Measurements from ENCODE around the gene DDB1.

The DDB1 gene

DNA sequence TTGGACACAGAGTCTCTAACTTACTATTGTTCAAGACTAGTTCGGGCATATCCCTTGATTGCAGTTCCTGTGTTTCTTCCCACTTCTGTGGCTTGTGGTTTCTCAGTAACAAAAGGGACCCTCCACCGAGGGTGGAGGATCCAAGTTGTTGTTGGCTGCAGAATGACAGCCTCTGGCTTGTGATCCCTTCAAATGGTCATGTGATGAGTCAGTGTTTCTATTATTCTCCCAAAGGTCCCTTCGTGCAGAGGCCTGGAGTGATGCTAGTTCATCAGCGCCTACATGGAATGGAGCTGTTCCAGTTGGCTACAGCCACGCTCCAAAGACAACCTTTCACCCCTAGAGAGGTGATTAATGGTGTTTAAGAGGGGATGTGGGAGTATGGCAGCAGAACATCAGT is 35.2 kb downstream of the DDB1 start:
- no peak overlapping the region for H3K4me3 ChIP-seq (ENCODE audit: low read depth, low read length)
- POLR2A ChIA-PET = interaction anchor here (0.9 kb wide), 1 partner anchor 84 kb away, joined by 3 read pairs; no protein-coding TSS in a partner anchor
- TF ChIP-seq, protein P1, sequence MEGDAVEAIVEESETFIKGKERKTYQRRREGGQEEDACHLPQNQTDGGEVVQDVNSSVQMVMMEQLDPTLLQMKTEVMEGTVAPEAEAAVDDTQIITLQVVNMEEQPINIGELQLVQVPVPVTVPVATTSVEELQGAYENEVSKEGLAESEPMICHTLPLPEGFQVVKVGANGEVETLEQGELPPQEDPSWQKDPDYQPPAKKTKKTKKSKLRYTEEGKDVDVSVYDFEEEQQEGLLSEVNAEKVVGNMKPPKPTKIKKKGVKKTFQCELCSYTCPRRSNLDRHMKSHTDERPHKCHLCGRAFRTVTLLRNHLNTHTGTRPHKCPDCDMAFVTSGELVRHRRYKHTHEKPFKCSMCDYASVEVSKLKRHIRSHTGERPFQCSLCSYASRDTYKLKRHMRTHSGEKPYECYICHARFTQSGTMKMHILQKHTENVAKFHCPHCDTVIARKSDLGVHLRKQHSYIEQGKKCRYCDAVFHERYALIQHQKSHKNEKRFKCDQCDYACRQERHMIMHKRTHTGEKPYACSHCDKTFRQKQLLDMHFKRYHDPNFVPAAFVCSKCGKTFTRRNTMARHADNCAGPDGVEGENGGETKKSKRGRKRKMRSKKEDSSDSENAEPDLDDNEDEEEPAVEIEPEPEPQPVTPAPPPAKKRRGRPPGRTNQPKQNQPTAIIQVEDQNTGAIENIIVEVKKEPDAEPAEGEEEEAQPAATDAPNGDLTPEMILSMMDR (IDR thresholded peaks at IDR 0.05; ENCODE audit: insufficient read depth, low read length, missing control alignments) = no peak
- peak; percentile 40 for DNase-seq (ENCODE audit: low read depth, low spot score)
- CTCF ChIA-PET = interaction anchor here (0.8 to 2.0 kb wide), 7 partner anchors 11 to 138 kb away, joined by 3 to 12 read pairs (median 4); no protein-coding TSS in a partner anchor

DNA sequence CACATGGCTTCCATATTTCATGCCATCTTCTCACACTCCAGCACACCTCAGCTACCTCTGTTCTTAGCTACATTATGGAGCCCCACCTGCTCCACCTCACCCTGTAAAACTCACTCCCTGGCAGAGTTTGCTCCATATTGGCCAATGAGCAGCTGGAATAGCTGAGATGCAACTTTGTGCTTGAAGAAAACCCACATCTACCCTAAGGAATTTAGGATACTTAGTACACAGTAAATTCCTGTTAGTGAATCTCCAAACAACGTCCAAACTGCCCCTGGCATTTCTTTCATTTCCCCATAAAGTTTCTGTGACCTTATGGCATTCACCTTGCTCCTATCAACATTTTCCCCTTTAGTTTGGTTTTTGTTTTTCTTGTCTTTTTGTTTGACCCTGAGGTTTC is 35.6 kb downstream of the DDB1 start:
- POLR2A ChIA-PET = interaction anchor here (0.9 kb wide), 1 partner anchor 84 kb away, joined by 3 read pairs; no protein-coding TSS in a partner anchor
- no peak overlapping the region for H3K4me3 ChIP-seq (ENCODE audit: low read depth, low read length)
- TF ChIP-seq, protein P1 (IDR thresholded peaks at IDR 0.05; ENCODE audit: insufficient read depth, low read length, missing control alignments) = no peak
- CTCF ChIA-PET = interaction anchor here (0.8 to 1.5 kb wide), 3 partner anchors 11 to 89 kb away, joined by 3 read pairs; no protein-coding TSS in a partner anchor
- DNase-seq (ENCODE audit: low read depth, low spot score) = no peak

DNA sequence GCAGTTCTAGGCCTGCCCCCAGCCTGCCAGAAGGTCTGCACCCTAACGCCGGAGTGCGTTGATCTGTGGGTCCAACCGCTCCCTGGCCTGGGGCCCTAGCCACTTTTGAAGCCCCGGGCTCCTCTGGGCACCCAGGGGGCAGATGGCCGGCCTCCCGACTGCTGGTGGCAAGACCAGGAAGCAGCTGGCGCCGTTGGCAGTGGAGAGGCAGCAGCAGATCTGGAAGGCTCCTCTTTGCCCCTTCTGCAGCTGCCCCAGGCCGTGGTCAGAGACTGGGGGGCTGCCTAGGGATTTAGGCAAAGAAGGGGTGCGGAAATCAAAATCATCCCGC is 37.3 kb downstream of the DDB1 start:
- peak overlapping the region; percentile 61 for H3K4me3 ChIP-seq (ENCODE audit: low read depth, low read length)
- TF ChIP-seq, protein P1 (IDR thresholded peaks at IDR 0.05; ENCODE audit: insufficient read depth, low read length, missing control alignments) = no peak
- CTCF ChIA-PET = interaction anchor here (0.8 to 1.4 kb wide), 6 partner anchors 10 to 91 kb away, joined by 3 to 5 read pairs (median 3); no protein-coding TSS in a partner anchor
- no peak for DNase-seq (ENCODE audit: low read depth, low spot score)
- POLR2A ChIA-PET = no interaction called here

DNA sequence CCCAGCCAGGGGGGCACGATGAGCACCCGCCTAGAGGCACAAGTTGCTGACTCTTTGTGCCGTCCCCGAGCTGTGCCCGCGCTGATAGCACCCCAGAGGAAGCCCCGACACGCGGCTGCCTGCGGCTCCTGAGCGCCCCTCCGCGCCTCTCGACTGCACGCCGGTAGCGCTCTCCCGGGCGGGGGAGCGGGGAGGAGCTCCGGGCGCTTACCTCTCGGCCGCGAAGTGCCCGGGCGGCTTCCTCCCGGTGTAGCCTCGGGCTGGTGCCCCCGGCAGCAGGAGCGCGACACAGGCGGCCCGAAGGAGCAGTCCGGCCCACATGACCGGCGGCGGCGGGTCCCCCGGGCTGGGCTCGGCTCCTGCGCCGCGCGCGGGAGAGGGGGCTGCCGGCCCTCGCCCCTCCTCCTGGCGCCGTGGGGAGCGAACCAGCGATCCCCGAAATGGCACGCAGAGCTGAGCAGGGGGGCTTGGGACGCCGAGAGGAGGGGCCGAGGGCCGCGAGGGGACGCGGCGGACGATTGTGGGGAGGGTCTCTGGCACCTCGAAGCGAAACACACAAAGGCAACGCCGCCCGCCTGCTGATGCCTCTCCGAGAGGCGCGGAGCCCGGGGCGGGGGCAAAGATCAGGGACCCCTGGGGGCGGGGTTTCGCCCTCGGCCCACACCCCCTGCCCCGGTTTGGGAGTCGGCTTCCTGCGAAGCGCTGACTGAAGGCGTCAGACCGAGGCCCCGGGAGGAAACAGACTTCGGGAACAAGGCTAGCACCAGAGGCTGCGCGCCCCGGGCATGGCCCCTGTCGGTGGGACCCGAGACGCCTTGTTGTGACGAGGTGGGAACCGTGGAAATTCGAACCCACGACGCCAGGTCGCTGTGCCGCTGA is 37.9 kb downstream of the DDB1 start, which contains the start of gene VWCE:
Gene VWCE, minus strand, starts transcription at position 600 of the 879 bp plus-strand sequence. Its CDS starts 279 bp downstream, at position 321.
- POLR2A ChIA-PET = interaction anchor here (1.3 kb wide), 1 partner anchor 13 kb away, joined by 3 read pairs; no protein-coding TSS in a partner anchor
- DNase-seq (ENCODE audit: low read depth, low spot score) = no peak
- TF ChIP-seq, protein P1 (IDR thresholded peaks at IDR 0.05; ENCODE audit: insufficient read depth, low read length, missing control alignments) = peak; percentile 38
- H3K4me3 ChIP-seq (ENCODE audit: low read depth, low read length) = peak within 1 kb of the TSS; percentile 61
- CTCF ChIA-PET = interaction anchor here (0.7 to 1.6 kb wide), 9 partner anchors 10 to 91 kb away, joined by 3 to 5 read pairs (median 3); no protein-coding TSS in a partner anchor

DNA sequence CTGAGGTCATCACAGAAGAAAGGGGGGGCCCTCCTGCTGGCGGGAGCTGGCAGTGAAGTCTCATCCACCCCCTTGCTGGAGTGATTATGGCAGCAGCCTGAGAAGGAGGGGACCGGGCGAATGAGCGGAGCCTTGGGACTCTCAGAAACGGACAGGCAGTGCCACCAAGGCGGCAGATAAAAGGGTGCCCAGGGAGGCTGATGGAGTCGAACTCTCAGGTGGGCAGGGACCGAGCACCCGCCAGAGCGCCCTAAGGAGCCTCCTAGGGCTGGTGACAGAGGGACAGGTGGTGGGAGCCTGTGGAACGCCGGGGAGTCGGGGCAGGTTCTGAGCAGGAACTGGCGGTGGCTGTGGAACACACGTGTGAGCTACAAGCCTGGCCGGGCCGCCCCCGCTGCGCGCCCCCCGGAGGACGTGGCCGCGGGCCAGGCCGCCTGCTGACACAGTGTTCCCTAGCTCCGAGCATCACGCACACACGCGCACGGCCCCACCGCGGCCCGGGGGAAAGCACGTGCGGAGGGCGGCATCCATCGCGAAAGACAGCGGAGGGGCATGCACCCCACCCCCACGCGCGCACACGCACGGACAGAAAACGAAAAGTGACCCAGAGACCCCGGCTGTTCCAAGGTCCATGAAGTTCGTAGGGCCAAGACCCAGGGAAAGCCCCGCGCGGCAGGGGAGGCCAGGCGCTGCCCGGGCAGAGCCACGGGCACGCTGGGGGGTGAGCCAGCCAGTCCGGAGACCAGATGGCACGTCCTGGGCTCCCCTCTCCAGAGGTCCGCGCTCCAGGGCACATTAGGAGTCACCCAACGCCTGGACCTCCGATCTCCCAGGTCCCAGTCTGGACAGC is 38.8 kb downstream of the DDB1 start:
- ChIA-PET CTCF (interaction anchor here (0.6 to 2.4 kb wide), 14 partner anchors 10 to 170 kb away, joined by 3 to 8 read pairs (median 3); no protein-coding TSS in a partner anchor), POLR2A (interaction anchor here (1.3 kb wide), 1 partner anchor 12 kb away, joined by 3 read pairs; no protein-coding TSS in a partner anchor)
- peak overlapping the region; percentile 61 for H3K4me3 ChIP-seq (ENCODE audit: low read depth, low read length)
- DNase-seq (ENCODE audit: low read depth, low spot score) = no peak
- TF ChIP-seq, protein P1 (IDR thresholded peaks at IDR 0.05; ENCODE audit: insufficient read depth, low read length, missing control alignments) = peak; percentile 11

Measured in AG04449 (cell line).